IPS DF 19.7 (cell line): ENCODE data around the gene MUC15.
A peak's percentile ranks its signal among the peaks of the same experiment; 100 is the strongest.

Source experiments
- DNase-seq: peaks from one replicate; pipeline ENCODE4 v3.0.0-alpha.2; 2013; ENCODE audit warnings: low read depth, low spot score

MUC15 gene

DNA sequence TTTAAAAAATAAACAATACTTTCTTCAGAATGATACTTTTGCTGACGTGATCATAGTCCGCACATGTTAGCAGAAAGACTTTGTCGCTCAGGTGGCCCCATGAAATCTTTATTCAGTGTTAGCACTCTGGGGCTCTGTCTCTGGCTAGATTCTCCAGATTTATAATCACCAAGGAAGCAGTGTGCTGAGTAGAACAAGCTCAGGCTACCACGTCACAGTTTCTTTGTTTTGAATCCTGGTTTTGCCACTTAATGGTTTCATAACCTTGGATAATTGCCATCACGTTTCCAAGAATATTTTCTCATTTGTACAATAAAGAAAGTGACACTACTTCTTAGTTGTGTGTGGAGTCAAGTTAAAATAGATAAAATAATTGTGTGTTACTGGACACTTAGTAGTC is 3.9 kb upstream of the MUC15 start:
- DNase-seq = no peak

DNA sequence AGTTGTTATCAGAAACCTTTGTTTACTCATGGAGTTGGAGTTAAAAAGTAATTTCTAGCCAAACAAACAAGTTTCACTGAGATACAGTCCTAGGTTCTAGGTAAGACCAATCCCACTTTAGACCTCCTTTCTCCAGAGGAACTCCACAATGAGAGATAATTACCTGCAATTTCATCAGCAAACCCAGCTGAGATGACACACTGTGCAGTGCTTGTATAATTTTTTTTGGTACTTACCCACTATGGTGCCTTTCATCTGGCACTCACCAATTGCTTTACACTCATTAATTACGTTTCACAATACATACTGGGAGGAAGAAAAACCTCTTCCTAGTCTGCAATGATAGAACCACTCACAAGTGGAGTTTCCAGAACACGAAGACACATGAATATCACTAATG is 1.8 kb upstream of the MUC15 start:
- DNase-seq = no peak

DNA sequence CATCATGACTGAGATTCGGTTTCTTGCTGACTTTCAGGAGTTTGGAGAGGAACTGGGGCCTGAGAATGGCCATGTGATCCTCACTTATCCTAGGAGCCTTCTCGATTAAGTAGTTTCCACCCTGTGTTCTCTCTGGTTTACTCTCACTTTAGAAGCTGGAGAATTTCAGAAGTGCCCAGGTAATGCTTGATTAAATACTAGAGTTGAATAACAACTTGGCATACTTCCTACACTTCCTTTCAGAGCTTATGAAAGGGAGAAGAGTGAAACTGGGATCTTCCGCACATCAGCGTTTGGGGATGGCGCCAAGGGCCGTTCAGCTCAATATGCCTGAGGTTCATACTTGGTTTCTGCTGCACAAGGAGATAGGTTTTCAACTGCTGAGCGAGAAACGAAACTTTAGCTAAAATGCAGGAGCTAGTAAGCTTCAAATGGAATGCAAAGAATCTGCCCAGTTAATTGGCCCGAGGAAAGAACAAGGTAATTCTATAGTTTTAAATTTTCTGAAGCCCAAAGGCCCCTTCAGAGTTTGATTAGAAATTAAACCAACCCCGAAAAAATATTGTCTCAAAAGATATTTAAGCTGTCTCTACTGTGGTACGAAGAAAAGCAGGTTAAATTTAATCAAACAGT is 823 bp upstream of the MUC15 start:
- DNase-seq = no peak

DNA sequence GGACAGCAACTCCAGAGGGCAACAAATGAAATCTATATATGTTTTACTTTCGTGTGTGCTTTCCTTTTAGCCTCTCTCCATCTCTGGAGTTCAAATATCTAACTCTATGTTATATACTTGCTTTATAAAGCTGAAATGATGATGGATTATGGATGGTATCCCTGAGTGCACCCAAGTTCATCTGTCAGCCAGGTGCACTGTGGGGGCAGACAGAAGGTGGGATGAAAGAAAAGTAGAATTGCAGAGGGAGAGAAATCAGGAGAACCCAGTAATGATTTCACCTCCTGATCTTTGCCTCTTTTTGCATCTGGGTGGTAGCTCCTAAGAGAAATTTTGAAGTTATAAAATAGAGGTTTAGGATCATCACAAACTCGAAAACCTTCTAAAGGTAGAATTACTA is 2.4 kb downstream of the MUC15 start:
- no peak for DNase-seq

DNA sequence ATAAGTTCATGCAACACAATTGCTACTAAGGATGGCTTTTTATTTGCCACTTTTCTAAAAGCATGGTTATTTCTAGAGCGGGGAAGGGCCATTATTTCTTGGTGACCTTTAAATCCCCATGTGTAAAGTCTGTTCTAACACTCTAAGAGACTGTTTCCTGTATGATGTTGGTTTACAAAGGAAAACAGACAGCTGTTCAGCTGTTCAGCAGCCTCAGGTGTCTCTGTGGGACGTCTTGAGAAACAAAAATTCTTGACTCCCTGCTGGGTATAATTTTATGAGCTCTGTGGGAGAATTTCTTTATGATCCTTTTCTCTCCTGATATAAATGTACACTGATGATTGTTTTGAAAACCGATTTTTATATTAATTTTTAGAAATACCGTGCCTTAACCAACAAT is 13.9 kb downstream of the MUC15 start:
- DNase-seq = no peak

DNA sequence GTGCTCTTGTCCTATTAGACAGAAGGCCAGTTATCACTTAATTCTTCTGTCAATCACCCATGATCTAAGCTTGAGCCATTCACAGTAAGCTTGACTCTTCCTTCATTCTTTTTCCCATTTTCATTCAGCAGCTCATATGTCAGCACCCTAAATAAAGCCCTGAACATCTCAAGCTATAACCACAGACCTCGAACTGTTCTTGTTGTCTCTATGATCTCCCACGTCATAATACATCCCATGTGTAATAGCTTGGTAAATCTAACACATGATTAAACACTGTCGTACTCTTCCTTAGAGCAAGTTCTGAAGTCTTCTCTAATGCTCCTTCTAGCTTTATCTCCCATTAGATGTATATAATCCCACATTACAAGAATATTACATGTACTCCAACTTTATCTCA is 14.4 kb downstream of the MUC15 start:
- DNase-seq = no peak

DNA sequence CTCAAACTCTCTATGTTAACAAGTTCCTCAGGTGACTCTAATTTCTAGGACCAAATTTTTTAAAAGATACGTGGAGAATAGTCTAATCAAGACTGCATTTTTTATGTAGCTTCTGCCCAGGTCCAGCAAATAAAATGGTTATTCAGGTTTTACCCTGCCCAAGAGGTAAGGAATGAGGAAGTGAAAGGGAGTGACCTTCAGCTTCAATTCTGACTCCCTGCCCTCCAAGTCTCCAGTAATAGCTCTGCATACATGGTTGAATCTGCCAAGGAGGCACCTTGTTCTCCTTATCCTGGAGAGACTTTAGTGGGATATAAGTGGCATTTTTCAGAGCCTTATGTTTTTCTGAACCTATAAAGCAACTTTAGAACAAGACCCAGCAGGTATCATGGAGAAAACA is 15.5 kb downstream of the MUC15 start:
- DNase-seq = no peak

DNA sequence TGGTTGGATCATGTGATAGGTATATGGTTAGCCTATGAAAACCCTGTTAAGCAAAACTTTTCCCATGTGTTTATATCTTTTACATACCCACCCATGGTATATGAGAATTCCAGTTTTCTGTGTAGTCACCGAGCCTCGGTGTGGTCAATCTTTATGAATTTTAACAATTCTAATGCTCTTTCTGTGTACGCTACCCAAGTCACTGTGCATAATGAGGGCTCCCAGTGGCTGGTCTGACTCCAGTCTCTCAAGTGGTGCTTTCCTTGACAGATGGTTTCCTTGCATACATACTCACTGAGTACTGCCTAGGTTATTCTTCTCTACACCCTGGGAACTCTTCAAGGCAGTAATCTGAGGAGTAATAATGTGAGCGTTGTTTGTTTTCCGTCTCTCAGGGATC is 17.6 kb downstream of the MUC15 start:
- DNase-seq = no peak

DNA sequence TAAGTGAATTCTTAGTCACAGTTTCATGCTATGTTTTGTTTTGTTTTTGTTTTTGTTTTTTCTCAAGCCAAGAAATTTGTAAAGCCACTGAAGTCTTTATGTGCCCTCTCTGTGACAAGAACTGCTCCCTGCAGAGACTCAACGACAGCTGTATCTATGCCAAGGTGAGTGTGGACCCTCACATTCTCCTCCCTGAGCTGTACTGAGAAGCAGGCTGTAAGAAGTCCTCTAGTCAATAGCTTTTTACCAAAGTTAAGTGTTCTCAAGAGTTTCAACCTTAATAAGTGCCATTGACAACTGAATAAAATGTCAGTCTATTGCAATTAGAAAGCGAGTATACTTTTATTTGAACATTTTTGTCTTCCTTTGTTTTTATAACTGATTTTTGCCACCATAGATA is 18.9 kb downstream of the MUC15 start:
- no peak for DNase-seq

DNA sequence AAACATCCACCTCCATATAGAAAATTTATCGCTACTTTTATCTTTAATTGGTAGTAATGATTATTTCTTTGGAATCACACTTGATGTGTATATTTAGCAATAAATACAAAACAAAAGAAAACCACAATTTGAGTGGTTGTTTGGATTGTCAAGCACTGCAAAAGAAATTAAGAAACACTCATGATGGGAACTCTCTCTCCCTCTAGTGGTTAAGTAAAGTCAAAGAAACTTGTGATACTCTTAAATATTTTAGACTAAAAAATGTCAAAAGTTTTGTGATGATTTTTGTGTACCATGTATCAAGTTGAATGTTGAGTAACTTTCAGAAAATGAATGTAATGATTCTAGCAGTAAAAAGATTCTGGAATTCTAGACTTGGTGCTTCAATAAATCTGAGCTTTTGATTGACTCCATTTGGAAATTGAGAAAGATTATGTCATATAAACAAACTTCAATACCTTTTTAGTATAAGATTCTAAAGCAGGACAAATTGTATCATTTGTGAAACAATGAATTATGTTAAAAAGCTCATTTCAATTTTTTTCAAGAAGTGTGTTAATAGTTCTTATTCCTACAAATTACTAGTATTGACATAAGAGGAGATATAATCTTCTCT is 20.8 kb downstream of the MUC15 start:
- no peak for DNase-seq

DNA sequence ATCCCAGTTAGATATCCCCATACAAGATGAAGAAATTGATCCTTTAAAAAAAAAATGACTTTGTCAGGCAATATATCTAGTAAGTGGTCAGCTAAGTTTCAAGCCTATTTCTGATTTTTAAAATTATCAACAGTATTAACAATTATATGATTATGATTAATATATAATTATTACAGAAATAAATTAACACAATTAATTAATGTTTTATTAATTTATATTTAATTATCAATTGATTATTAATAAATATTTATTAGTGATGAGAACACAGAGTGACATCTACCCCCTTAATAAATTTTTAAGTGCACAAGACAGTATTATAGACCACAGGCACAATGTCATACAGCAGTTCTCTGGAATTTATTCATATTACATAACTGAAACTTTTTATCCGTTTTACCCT is 22.0 kb downstream of the MUC15 start:
- DNase-seq = no peak

DNA sequence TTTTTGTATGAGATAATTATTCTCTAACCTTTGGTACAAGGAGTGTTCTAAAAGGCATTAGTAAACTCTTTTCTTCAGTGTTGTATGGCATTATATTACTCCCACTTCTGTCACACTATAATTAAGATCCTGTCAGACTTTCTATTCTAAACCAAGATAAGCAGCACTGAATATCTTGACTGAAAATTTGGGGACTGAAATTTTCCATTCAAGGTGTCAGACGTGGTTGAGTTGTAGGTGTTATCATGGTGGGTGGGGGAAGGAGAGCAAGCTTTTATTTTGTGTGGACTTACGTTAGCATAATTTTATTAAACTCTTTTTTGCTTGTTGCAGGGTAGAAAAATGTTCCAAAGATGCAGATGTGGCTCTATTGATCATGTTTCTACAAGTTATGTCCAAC is 22.9 kb downstream of the MUC15 start:
- no peak for DNase-seq

DNA sequence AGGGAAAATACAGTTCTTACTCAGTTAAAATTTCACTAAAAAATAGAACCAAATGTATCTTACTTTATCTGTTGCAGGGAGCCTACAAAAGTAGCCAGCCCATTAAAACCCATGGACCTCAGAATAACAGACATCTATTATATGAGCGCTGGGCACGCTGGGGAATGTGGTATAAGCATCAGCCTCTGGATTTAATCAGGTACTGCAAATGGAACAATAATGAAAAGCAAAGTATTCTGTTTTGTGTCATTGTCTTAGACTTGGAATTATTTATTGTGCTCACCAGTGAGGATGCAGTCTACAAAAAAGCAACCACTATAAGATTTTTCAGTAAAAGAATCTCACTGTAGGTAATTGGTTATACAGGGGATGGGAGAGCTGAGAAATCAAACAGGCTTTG is 30.2 kb downstream of the MUC15 start:
- DNase-seq = no peak

DNA sequence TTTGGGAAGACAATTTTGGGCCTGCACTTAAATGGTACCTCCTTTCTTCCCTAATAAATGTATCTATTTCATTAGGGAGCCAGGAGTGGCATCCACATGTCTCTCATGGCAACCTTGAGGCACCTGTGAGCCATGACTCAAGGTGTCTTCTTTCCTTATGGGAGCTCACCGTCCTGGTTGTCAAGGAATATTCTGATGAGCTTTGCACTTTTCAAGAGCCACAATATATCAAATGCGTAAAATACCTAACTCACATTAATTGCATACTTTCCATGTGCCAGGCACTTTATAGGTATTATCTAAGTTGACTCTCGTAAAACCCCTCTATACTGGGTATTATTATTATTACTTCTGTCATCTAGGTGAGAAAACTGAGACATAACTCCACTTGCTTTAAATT is 32.5 kb downstream of the MUC15 start:
- DNase-seq = no peak

DNA sequence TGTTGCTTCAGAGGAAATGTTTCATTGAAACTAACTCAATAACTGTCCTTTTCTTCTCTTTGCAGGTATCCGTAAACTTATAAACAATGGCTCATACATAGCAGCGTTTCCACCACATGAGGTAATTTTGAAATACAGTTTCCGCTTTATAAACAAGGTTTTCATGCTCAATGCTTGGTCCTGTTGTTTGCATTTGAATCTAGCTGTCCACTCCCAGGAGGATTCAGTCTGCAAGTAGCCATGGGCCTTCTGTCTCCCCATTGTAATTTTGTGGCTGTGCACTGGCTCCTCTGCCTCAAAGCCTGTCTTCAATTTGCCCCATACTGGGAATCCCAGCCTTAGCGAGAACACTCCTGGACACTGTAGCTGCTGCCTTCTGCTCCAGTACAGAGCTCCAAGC is 34.7 kb downstream of the MUC15 start:
- no peak for DNase-seq

DNA sequence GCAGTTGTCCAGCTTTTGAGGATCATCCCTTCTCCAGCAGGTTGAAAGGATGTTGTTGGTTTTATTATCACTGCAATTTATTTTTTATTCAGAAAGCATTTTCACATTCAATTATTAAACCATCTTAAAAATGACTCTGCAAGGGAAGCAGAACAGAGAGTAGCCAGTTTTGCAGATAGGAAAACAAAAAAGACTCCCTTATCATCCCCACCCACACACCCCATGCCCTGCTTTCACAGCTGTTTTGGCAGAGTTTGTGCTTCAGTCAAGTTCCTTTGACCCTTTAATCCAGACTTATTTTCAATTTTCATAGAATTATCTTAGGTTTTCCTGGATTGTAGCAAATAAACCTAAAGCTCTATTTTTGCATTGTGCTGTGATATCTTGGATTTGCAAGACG is 44.4 kb downstream of the MUC15 start:
- DNase-seq = no peak

DNA sequence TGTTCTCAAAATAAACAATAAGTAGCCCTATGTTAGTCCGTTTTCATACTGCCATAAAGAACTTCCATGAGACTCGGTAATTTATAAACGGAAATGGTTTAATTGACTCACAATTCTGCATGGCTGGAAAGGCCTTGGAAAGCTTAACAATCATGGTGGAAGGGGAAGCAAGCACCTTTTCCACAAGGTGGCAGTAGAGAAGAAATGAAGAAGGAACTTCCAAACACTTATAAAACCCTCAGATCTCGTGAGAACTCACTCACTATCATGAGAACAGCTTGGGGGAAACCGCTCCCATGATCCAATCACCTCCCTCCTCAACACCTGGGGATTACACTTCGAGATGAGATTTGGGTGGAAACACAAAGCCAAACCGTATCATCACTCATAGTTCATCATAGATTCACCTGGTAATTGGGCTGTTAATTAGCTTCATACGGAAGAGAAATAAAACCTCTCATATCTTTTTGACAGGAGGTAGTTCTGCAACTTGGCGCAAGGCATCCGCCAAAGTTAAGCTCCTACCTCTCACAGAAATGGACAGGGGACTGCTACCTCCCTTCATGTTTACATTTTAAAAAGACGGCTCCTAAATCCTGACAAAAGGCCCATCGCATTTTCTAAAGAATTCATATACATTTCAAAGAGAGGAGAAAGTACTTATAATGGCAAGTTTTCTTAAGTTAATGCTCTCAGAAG is 49.0 kb downstream of the MUC15 start:
- DNase-seq = peak; percentile 67

DNA sequence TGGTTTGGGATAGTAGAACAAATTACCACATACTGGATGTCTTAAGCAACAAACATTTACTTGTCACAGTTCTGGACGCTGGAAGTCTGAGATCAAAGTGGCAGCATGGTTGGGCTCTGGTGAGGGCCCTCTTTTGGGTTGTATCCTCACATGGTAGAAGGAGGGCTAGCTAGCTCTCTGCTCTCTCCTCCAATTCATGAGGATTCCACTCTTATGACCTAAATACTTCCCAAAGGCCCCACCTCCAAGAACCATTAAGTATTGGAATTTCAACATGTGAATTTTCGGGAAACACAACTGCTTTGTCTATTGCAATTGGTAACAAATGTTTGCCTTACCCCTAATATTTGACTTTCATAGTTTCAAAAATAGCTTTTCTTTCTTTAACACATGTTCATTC is 52.6 kb downstream of the MUC15 start:
- DNase-seq = no peak

DNA sequence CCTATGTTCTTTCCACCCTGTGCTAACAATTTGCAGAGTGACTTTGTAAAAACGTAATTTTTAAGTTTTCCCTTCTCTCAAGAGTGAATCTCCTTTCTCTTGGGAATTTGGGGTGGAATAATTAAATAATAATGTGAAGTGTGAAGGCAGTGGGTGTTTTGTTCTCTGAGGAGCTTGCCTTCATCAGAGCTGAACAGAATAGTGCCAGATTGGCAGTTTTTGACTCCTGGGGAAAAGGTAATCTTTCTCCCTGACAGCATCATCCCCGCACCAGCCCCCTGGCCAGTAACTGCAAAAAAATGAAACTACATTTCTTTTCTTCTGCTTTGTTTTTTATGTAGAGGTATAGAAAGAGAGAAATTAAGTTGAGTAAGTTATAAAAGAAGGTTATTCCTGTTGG is 59.9 kb downstream of the MUC15 start:
- DNase-seq = no peak

DNA sequence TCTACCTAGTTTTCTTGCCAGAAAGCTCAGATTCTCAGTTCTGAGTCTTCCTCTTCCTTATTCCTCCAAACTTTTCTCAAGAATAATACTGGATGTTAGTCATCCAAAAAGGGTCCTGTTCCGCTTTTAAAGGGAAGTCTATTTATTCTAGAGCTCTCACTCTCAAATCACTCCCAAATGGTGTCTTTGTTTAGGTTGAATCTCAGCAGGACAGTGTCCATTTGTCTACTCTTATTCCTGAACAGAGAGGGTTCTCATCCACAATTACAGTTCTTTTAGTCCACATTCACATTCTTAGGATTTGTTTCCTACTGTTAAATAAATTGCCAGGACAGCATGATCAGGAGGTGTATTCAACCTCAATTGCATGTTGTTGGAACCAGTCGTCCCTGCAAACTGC is 61.3 kb downstream of the MUC15 start:
- DNase-seq = no peak

DNA sequence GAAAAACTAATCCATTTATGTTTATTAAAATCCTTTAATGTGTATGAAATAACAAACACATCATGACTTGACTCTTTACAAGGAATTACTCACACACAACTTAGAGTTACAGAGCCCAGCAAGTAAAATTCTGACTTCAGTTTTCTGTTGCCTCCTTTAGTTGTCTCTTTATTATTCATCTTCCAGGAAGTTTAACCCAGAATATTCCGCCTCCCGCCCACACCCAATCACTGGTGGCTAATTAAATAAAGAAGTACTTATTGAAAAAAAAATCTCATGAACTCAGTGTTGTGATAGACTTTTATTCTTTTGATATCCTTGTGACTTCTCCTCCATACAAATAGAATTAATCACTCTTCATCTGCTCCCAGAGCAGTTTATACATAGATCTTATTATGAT is 61.9 kb downstream of the MUC15 start:
- no peak for DNase-seq
